ENCODE measurements around the gene BTBD10. TPM values are rescaled to one million over a fixed set of nuclear protein-coding genes. Genes with fewer than 3 reads are reported as not detected.

BTBD10 gene
- total and polyA plus RNA-seq, 2 experiments from 2014 or later = 20.2 to 30.1 TPM

DNA sequence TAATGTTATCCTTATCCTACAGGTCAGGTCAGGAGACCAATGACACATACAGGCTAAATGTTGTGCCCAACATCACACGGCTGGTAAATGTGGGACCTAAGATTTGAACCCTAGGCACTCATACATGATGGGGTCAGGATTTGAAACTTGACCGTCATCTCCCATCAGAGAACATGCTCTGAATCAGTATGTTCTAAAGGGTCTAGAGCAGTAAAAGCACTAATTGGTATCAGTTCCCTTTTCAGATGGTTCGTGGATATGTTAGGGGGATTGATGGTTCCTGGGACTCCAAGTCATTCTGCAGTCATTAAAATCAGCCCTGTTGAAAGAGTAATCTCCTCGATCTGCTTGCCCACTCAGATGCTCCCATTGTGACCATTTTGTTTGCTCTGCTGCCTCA lies 120.0 kb downstream of the BTBD10 start (continued):
- TF ChIP-seq, protein P1, sequence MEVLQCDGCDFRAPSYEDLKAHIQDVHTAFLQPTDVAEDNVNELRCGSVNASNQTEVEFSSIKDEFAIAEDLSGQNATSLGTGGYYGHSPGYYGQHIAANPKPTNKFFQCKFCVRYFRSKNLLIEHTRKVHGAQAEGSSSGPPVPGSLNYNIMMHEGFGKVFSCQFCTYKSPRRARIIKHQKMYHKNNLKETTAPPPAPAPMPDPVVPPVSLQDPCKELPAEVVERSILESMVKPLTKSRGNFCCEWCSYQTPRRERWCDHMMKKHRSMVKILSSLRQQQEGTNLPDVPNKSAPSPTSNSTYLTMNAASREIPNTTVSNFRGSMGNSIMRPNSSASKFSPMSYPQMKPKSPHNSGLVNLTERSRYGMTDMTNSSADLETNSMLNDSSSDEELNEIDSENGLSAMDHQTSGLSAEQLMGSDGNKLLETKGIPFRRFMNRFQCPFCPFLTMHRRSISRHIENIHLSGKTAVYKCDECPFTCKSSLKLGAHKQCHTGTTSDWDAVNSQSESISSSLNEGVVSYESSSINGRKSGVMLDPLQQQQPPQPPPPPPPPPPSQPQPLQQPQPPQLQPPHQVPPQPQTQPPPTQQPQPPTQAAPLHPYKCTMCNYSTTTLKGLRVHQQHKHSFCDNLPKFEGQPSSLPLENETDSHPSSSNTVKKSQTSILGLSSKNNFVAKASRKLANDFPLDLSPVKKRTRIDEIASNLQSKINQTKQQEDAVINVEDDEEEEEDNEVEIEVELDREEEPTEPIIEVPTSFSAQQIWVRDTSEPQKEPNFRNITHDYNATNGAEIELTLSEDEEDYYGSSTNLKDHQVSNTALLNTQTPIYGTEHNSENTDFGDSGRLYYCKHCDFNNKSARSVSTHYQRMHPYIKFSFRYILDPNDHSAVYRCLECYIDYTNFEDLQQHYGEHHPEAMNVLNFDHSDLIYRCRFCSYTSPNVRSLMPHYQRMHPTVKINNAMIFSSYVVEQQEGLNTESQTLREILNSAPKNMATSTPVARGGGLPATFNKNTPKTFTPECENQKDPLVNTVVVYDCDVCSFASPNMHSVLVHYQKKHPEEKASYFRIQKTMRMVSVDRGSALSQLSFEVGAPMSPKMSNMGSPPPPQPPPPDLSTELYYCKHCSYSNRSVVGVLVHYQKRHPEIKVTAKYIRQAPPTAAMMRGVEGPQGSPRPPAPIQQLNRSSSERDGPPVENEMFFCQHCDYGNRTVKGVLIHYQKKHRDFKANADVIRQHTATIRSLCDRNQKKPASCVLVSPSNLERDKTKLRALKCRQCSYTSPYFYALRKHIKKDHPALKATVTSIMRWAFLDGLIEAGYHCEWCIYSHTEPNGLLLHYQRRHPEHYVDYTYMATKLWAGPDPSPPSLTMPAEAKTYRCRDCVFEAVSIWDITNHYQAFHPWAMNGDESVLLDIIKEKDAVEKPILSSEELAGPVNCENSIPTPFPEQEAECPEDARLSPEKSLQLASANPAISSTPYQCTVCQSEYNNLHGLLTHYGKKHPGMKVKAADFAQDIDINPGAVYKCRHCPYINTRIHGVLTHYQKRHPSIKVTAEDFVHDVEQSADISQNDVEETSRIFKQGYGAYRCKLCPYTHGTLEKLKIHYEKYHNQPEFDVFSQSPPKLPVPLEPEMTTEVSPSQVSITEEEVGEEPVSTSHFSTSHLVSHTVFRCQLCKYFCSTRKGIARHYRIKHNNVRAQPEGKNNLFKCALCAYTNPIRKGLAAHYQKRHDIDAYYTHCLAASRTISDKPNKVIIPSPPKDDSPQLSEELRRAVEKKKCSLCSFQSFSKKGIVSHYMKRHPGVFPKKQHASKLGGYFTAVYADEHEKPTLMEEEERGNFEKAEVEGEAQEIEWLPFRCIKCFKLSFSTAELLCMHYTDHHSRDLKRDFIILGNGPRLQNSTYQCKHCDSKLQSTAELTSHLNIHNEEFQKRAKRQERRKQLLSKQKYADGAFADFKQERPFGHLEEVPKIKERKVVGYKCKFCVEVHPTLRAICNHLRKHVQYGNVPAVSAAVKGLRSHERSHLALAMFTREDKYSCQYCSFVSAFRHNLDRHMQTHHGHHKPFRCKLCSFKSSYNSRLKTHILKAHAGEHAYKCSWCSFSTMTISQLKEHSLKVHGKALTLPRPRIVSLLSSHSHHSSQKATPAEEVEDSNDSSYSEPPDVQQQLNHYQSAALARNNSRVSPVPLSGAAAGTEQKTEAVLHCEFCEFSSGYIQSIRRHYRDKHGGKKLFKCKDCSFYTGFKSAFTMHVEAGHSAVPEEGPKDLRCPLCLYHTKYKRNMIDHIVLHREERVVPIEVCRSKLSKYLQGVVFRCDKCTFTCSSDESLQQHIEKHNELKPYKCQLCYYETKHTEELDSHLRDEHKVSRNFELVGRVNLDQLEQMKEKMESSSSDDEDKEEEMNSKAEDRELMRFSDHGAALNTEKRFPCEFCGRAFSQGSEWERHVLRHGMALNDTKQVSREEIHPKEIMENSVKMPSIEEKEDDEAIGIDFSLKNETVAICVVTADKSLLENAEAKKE (CRISPR knock-in tag; IDR thresholded peaks at IDR 0.05) = no peak
- TF ChIP-seq, protein P2, sequence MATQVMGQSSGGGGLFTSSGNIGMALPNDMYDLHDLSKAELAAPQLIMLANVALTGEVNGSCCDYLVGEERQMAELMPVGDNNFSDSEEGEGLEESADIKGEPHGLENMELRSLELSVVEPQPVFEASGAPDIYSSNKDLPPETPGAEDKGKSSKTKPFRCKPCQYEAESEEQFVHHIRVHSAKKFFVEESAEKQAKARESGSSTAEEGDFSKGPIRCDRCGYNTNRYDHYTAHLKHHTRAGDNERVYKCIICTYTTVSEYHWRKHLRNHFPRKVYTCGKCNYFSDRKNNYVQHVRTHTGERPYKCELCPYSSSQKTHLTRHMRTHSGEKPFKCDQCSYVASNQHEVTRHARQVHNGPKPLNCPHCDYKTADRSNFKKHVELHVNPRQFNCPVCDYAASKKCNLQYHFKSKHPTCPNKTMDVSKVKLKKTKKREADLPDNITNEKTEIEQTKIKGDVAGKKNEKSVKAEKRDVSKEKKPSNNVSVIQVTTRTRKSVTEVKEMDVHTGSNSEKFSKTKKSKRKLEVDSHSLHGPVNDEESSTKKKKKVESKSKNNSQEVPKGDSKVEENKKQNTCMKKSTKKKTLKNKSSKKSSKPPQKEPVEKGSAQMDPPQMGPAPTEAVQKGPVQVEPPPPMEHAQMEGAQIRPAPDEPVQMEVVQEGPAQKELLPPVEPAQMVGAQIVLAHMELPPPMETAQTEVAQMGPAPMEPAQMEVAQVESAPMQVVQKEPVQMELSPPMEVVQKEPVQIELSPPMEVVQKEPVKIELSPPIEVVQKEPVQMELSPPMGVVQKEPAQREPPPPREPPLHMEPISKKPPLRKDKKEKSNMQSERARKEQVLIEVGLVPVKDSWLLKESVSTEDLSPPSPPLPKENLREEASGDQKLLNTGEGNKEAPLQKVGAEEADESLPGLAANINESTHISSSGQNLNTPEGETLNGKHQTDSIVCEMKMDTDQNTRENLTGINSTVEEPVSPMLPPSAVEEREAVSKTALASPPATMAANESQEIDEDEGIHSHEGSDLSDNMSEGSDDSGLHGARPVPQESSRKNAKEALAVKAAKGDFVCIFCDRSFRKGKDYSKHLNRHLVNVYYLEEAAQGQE (IDR thresholded peaks at IDR 0.05; ENCODE audit: unreplicated experiment) = no peak
- TF ChIP-seq JUNB (IDR thresholded peaks at IDR 0.05; ENCODE audit: unreplicated experiment) = no peak

DNA sequence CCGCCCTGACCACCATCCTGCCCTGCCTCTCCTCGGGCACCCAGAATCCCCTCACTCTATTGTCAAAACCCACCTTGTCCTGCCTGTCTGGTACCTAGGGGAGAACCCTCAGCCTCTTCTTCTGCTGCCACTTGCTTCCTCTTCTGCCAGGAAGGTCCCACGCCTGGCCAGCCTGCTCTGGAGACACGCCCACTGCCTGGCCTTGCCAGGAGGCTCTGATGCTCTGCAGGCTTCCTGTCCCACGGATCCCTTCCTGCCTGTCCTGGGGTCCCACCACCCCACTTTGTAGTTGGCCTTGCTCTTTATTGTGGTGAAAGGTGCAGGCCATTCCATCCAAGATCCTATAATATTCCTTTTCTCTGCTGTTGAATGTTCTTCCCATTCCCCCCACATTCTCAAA lies 122.0 kb downstream of the BTBD10 start:
- H2AFZ ChIP-seq = no peak overlapping the region
- H3K79me2 ChIP-seq (replicated peaks; ENCODE audit: insufficient read depth) = no peaks in the 10 kb centered on the region
- no peaks in the 10 kb centered on the region for H4K20me1 ChIP-seq (replicated peaks; ENCODE audit: insufficient read depth)
- H3K4me1 Mint-ChIP-seq = peaks cover 5% of the 10 kb centered on the region; the same call in 2 of the 3 replicates
- H3K4me1 ChIP-seq (ENCODE audit: insufficient read depth) = no peaks in the 10 kb centered on the region
- ATAC-seq (no peak), DNase-seq (ENCODE audit: low spot score) (no peak)
- H3K4me3 ChIP-seq = no peak overlapping the region
- no peaks in the 10 kb centered on the region for H3K27me3 ChIP-seq (ENCODE audit: insufficient read depth)
- H3K4me3 Mint-ChIP-seq = no peak overlapping the region
- no peak overlapping the region for H3K27ac Mint-ChIP-seq
- H3K36me3 Mint-ChIP-seq (ENCODE audit: low read depth) = no peaks in the 10 kb centered on the region
- H3K27me3 Mint-ChIP-seq (ENCODE audit: insufficient read depth, low read depth, poor library complexity) = peaks cover 6% of the 10 kb centered on the region
- no peaks in the 10 kb centered on the region for H3K36me3 ChIP-seq (ENCODE audit: insufficient read depth)
- no peak overlapping the region for H3K4me2 ChIP-seq
- no peak overlapping the region for H3K27ac ChIP-seq (ENCODE audit: low read depth)
- H3K9me3 Mint-ChIP-seq = peaks cover 11% of the 10 kb centered on the region; the same call in 2 of the 3 replicates
- H3K9me2 ChIP-seq (ENCODE audit: insufficient read depth) = no peaks in the 10 kb centered on the region
- H3F3A ChIP-seq (replicated peaks; ENCODE audit: low read depth) = no peaks in the 10 kb centered on the region
- TF ChIP-seq STAT1 (IDR thresholded peaks at IDR 0.05; ENCODE audit: unreplicated experiment) (no peak), ZNF331 (CRISPR knock-in tag; IDR thresholded peaks at IDR 0.05; ENCODE audit: low read depth) (no peak), JUNB (IDR thresholded peaks at IDR 0.05; ENCODE audit: unreplicated experiment) (no peak), EZH2 (IDR thresholded peaks at IDR 0.05; ENCODE audit: low read depth, unreplicated experiment) (no peak), ZNF114 (CRISPR knock-in tag; IDR thresholded peaks at IDR 0.05) (no peak), POLR2AphosphoS5 (IDR thresholded peaks at IDR 0.05; ENCODE audit: low read depth) (no peak)
- TF ChIP-seq, protein P2 (IDR thresholded peaks at IDR 0.05; ENCODE audit: unreplicated experiment) = no peak
- TF ChIP-seq, protein P3, sequence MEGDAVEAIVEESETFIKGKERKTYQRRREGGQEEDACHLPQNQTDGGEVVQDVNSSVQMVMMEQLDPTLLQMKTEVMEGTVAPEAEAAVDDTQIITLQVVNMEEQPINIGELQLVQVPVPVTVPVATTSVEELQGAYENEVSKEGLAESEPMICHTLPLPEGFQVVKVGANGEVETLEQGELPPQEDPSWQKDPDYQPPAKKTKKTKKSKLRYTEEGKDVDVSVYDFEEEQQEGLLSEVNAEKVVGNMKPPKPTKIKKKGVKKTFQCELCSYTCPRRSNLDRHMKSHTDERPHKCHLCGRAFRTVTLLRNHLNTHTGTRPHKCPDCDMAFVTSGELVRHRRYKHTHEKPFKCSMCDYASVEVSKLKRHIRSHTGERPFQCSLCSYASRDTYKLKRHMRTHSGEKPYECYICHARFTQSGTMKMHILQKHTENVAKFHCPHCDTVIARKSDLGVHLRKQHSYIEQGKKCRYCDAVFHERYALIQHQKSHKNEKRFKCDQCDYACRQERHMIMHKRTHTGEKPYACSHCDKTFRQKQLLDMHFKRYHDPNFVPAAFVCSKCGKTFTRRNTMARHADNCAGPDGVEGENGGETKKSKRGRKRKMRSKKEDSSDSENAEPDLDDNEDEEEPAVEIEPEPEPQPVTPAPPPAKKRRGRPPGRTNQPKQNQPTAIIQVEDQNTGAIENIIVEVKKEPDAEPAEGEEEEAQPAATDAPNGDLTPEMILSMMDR (conservative IDR thresholded peaks at IDR 0.05; ENCODE audit: low read depth in 2 of 2) = no peak
